HG03354 (cell line): ENCODE results near the gene SERF2.

ENCODE experiments used
- ATAC-seq: cut with Tn5 transposase; IDR thresholded peaks from one replicate; pipeline ENCODE4 v1.9.1; 2021; ENCODE audit warnings: mild to moderate bottlenecking; ENCODE audit not compliant: unreplicated experiment, poor library complexity, severe bottlenecking

Gene SERF2

DNA sequence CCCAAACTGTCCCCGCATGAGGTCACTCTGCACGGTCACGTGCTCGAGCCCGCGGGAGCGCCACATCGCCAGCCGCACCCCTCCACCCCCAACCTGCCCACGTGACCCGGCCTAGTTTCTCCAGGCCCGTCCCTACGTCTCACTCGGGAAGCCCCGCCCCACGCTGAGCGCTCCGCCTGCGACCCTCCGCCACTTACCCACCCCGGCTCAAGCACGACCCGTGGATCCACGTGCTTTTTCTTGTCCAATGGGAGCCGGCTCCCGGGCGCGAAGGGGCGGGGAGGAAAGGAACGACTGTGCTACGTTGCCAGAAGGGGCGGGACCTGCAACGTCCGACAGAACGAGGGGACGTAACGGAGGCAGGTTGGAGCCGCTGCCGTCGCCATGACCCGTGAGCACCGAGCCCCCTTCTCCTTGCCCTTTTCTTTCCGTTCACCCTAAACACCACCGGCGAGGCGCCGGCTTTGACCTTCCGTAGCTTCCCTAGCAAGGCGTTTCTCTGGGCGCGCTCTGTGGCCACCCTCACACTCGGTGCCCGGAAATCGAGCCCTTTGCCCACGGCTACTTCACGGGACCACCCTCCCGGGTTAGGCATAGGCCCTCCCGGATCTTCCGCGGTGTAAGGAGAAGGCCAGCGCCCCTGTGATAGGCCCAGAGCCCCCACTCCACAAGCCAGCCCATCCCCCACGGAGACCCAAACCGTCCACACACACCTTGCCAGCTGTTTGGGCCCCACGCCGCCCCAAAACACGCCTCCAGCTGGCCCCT lies at the start of gene SERF2:
SERF2 (plus strand) TSS at position 328 of the 768 bp plus-strand sequence; CDS start at position 385, 57 bp downstream.
- ATAC-seq = peak; percentile 91

DNA sequence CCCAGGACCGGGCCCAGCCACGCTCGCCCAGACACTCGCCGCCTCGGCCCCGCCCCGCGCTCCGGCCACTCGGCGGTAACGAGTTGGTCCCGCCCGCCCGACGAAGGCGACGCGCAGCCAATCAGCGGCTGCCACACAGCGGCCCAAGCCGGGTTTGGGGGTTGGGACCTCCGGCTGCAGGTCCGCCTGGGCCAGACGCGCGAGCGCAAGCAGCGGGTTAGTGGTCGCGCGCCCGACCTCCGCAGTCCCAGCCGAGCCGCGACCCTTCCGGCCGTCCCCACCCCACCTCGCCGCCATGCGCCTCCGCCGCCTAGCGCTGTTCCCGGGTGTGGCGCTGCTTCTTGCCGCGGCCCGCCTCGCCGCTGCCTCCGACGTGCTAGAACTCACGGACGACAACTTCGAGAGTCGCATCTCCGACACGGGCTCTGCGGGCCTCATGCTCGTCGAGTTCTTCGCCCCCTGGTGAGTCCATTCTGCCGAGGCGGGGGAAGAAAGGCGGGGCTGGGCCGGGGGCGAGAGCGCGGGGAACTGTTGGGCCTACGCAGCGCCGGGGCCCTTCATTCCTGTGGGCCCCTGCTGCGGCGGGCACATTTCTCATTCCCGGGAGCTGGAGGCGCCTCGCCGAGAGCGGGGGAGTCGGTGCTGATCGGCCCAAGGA lies 45.7 kb upstream of the SERF2 start, which contains the start of gene PDIA3:
PDIA3 (plus strand) TSS at position 194 of the 658 bp plus-strand sequence; CDS start at position 296, 102 bp downstream.
- ATAC-seq = peak; percentile 79

DNA sequence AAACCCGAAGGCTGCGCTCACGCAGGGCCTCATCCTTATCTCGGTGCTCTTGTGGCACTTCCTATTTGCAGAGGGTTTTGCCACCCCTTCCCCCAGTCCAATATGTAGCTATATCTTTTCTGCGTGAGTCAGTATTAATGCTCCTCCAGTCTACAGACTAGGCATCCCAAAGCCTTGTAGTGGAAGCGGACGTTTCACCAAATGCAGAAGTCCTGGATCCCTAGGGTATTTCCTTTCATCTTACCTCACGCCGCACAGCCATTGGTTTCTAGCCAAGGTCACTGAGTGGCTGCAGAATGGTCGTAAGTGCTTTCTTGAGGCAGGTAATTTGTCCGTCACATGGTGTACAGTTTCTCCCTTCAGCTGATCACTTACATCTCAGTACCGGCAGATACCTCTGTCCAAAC lies 45.2 kb upstream of the SERF2 start:
- ATAC-seq = peak; percentile 22

DNA sequence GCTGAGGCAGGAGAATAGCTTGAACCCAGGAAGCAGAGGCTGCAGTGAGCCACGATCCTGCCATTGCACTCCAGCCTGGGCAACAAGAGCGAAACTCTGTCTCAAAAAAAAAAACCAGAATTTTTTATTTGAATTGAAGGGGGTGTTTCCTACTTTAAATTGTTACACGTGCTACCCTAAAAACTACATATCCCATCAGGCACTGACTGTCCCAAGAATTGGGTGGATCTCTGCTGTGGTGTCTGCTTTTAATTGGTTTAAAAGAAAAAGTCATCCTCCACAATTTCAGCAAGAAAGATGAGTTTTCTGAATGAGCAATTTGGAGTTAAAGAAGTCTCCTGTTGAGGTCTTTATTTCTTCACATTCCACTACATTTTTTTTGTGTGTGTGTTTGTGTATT lies 43.7 kb upstream of the SERF2 start:
- ATAC-seq = no peak

DNA sequence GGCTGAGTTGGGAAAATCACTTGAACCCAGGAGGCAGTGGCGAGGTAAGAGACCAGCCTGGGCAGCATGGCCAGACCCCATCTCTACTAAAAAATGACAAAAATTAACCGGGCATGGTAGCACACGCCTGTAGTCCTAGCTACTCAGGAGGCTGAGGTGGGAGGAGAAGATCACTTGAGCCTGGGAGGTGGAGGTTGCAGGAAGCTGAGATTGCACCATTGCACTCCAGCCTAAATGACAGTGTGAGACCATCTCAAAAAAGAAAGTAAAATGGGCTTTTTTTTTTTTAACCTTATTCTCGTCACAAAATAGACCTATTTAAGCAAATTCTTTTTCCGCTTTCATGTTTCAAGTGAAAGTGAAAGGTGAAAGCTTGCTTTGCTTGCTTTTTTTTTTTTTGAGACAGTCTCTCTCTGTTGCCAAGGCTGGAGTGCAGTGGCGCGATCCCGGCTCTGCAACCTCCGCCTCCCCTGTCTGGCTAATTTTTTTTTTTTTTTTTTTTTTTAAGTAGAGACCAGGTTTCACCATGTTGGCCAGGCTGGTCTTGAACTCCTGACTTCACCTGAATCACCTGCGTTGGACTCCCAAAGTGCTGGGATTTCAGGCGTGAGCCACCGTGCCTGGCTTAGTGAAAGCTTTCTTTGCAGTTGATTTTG lies 42.3 kb upstream of the SERF2 start:
- ATAC-seq = peak; percentile 56

DNA sequence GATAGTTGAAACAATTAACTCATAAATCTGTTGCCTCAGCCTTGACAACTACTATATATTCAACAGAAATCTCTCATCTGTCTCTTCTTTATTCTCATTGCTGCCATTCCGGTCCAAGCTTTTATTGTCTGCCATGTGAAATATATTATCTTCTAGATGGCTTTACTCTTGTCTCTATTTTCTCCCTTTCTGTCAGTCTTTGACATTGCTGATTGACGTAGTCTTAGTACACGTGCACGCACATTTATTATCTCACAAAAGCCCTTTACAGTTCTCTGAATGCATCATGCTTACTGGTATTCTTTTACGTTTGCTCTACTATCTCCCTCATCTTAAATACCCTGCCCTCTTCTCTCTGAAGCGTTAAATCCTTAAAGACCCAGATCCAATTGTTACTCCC lies 40.2 kb upstream of the SERF2 start:
- no peak for ATAC-seq

DNA sequence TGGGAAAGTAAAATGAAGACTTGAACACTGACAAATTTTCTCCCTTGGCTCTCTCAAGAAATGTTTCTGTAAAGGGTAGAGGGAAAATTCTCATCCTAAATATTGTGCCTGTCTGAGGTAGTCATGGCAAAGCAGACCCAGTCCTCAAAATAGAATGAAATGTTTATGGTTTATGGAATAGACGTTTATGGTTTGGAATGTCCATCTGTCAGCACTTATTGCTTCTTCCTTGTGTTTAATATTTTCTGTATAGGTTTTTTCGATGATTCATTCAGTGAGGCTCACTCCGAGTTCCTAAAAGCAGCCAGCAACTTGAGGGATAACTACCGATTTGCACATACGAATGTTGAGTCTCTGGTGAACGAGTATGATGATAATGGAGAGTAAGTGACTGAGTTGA lies 29.3 kb upstream of the SERF2 start:
- ATAC-seq = no peak

DNA sequence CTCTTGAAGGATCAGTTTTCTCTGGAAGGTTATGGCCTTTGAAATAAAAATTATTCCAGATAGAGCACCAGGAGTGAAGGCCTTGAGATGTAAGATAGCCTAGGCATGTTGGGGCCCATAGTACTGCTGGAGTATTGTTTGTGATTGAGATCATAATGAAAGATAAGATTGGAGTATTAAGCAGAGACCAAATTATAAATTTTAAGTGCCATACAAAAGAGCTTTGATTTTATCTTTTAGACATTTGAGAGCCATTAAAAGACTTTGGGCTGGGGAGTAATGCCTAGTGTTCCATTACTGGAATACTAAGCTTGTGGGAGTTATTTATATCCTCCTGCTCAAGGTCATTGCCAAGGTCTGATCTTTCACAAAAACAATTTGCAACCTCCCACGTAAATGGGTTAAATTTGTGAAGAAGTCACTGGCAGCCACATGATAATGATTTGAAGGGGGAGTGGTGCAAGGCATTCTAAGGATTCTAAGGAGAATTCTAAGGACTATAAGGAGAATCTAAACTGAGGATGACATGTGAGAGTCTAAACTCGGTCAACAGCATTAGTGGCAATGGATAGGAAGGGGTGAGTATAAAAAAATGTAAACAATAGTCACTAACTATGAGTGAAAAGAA lies 28.2 kb upstream of the SERF2 start:
- ATAC-seq = no peak

DNA sequence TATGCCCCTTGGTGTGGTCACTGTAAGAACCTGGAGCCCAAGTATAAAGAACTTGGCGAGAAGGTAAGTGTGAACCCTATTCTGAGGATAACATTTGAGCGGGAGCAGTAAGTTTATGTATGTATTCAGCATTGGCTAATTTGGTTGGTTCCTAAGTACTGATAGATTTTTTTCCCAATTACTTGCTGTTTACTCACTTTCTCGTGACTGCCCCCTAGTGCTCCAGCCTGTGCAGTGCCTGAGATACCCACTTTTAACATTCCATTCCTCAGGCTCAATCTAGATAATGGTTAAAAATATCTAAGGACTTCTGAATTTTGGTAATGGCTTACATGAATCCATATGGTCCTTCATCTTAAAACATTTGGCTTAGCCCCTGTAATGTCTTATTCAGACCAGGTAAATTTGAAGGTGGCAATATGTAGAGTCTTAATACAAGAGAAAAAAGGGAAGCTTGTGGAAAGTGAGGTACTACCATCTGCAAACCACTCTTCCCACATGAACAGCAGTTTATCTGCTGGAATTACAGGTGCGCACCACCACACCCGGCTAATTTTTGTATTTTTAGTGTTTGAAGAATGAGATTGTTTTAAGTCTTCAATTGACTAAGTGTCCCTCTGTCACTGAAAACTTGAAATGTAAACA lies 22.4 kb upstream of the SERF2 start:
- no peak for ATAC-seq

DNA sequence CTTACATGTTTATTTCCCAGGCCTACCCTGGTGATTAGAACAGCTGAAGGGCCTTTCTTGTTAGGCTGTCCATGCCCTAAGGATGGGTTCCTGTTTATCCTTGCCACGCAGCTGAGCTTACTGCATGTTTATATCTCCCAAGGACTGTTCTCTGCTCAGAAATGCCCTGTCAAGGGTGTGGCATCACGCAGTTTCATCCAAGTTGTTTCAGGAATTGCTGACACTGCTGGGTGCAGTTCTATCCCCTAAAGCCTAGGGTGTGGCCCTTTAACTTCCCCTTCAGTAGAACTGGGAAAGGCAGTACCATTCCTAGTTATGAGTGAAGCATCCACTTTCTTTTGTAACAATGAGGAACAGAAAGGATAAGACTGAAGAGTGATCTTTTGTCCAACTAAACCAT lies 20.3 kb upstream of the SERF2 start:
- ATAC-seq = no peak

DNA sequence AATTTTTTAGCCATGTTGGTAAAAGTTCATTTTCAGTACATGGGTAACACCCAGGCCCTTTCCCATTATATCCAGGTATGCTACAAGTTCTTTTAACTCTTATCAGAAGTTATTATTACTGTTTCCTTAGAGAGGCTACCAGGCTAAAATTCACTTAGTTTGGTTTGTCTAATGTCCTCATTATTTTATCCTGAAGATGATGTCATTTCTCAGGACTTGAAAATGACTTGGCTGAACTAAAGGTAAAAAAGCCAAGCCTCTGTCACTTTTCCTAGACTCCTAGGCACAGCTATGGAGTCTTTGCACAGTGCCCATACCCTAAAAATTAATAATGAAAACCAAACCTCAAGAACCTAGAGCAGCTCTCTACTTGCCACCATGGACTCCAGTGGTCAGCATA lies 19.5 kb upstream of the SERF2 start:
- no peak for ATAC-seq

DNA sequence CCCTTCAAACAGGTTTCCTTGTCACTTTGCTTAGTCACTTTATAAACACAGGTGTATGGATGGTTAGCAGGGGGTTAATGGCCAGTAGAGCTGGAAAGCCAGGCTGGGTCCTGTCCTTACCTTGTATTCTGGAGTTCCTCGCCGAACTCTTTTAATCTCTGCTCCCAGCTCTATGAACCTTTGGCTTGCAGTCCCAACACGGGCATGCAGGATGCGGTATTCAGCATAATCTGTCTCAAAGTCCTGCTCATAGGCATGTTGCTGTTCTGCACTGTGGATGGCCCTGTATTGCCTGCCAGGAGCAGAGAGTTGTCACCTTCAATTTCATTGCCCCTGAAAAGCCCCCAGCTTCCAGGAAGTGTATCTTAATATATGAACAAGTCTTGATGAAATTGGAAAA lies 18.1 kb upstream of the SERF2 start:
- ATAC-seq = no peak

DNA sequence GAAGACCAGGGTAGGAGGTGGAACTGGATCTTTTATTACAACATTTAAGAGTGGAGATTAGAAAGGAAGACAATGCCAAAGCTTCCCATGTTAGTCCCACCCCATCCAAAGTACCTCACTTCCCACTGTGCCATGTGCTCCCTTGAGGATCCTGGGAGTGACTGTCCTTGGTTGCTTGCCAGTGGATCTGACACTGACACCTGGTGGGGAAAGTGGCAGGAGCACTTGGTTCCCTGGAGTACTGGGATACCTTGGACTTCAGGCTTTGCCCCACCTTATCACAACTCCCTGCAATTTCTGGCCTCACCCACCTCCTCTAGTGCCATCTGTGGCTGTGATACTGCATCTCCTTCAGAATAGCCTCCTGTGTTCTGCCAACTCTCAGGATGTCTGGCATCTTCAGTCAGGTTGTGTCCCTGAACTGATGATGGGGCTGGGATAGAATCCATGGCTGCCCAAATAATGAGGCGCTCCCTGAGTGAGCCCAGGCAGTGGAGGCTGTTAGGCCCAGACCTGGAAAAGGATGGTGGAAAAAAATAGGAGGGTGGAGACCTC lies 16.6 kb upstream of the SERF2 start:
- ATAC-seq = no peak

DNA sequence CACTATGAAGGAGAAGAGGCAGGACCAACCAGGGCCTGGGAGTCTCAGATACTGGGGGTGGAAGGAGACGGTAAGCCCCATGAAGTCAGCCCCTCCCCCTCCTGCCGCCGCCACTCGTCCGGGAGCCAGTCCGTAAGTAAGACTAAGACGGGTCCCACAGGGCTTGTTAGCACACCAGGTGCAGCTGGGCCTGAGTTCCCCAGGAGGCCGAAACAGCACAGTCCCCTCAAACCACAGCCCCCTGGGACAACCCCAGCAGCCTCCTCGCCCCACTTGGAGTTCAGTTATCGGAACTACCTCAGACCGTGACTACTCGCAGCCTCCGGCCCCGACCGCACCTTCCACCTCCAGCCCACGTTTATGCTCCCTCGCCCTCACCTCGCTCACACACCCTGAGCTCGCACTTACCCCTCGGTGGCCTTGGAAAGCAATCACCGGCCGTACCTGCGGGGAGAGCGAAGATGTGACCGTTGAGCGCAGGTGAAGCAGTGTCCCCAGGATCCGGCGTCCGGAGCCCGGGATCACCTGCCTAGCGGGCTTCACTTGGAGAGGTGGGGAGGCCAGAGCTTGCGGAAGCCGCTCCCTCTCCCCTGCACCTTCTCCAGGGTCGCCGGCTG lies 15.9 kb upstream of the SERF2 start:
- peak; percentile 83 for ATAC-seq

DNA sequence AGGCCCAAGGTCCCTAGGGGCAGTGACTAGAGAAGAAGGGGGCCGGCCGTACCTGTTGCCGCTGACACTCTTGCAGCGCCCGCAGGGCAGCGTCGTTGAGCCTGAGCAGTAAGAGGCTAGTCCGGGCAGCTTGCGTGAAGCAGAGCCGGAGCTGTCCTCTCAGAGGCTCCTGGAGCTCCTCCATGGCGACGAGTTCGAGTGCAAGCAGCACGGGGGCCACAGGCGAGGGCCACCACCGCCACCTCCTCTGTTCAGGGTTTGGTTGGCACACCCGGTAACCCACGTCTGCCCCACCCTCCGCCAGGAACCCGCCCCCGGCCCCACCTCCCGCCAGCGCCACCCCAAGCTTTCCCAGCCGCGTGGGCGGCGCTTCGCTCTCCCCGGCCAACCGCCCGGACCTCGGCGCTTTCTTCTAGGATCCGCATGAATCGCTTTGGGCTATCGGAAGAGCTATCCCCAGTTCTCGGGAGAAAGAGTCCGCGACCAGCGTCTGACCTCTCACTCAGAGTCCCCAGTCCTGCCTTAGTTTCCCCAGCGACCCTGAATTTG lies 15.3 kb upstream of the SERF2 start, which contains the start of gene ELL3:
ELL3 (minus strand) TSS at position 249 of the 549 bp plus-strand sequence; CDS start at position 184, 65 bp downstream.
- peak; percentile 44 for ATAC-seq

DNA sequence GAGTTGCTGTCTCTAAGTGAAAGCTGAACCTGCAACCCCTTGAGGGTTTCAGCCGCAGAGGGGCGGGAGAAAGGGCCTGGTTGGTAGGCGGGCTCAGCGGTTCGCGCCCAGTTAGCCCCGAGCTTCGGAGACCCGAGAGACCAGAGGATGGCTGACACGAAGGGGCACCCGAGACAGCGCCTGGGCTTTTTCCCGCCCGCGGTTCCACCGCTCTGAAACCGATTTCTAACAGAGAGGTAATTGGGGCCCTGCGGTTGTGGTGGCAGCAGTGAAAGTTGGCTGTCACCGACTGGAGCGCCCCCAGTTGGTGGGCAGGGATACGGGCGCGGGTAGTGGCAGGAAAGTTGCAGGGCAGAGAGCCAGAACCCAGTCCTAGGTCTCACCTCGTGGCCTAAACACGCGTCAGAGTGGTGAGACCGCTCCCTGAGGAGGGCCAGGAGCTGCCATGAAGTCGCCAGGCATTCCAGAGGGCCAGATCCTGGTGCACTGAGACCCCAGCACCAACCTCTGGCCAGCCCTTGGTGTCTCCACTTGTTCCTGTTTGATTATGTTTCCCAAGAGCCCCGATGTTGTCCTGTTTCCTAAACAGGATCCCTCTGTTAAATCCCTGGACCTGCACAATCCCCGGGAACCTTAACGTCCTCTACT lies 14.7 kb upstream of the SERF2 start:
- peak; percentile 61 for ATAC-seq

DNA sequence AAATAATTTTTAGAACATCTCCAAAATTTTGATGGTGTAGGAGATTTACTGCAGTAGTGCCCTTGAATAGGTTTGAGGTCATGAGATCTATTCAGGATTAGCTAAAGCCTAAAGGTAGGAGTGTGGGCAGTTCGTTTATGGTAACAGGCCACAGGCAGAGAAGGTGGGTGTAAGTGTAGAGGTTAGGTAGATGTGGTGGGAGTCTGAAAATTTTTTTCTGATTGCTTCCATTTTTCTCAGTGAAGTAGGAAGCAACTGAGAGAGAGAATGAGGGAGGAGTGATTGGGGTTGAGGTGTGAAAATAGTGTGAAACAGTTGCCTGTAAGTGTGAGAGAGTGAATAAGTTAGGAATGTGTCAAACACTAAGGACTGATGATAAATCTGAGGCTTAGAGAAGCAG lies 13.1 kb upstream of the SERF2 start:
- no peak for ATAC-seq

DNA sequence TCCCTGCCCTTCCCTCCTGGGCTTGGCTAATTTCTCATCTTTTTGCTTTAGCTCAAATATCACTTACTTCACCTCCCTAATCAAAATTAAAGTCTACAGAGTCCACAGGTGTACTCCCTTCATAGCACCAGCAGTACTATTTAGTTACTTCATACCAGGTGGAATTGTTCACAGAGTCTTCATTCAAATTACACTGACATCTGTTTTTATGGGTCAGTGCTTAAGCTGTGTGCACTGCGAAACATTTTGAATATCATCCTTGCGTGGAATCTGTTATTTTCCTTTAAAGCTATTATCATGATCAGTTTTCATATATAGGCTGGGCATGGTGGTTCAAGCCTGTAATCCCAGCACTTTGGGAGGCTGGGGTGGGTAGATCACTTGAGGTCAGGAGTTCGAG lies 2.7 kb upstream of the SERF2 start:
- no peak for ATAC-seq
